ENCODE measurements around the gene FAIM2. TPM values are rescaled to one million over a fixed set of nuclear protein-coding genes. Genes with fewer than 3 reads are reported as not detected.
"Not testable (repeated sequence)": the region's sequence is repeated elsewhere in the genome, so short reads cannot be mapped to it uniquely, and the experiment has no call there.

FAIM2 gene
- total and polyA plus RNA-seq, 7 donors, result 1.2 to 12.8 (median 6.1) TPM; not detected in 1

- no peaks in the 10 kb centered on the region for H3K9me3 ChIP-seq
- H3K4me1 ChIP-seq, result peaks cover 0 to 16% (median 13%) of the 10 kb centered on the region in 4 donors
- no peak for TF ChIP-seq EP300 (IDR thresholded peaks at IDR 0.05)
- no peak for TF ChIP-seq CTCF (IDR thresholded peaks at IDR 0.05)
- TF ChIP-seq POLR2A (IDR thresholded peaks at IDR 0.05), result no peak
- TF ChIP-seq POLR2AphosphoS5 (IDR thresholded peaks at IDR 0.05), result no peak
- no peaks in the 10 kb centered on the region for H3K36me3 ChIP-seq
- WGBS, 2 donors, result 82 to 88% methylated on average over 3 of the region's 3 CpGs
- no peak overlapping the region for H3K27ac ChIP-seq
- DNase-seq, result no peak
- intact Hi-C loops (cut with DNase I), result no loop called here
- H3K27me3 ChIP-seq, result no peaks in the 10 kb centered on the region
- no peak overlapping the region for H3K4me3 ChIP-seq
Measured at GRCh38 chr12:49873361-49873934, 30.3 kb downstream of the FAIM2 start.

GRCh38 chr12:49872781-49873181 is 30.9 kb downstream of the FAIM2 start:
- DNase-seq, result no peak
- no peaks in the 10 kb centered on the region for H3K36me3 ChIP-seq
- no peak overlapping the region for H3K27ac ChIP-seq

GRCh38 chr12:49872381-49872780 is 31.3 kb downstream of the FAIM2 start:
- no peaks in the 10 kb centered on the region for H3K27me3 ChIP-seq
- H3K36me3 ChIP-seq, result no peaks in the 10 kb centered on the region
- H3K4me3 ChIP-seq, result no peak overlapping the region
- TF ChIP-seq CTCF (IDR thresholded peaks at IDR 0.05) (no peak), POLR2AphosphoS5 (IDR thresholded peaks at IDR 0.05) (no peak), POLR2A (IDR thresholded peaks at IDR 0.05) (no peak), EP300 (IDR thresholded peaks at IDR 0.05) (no peak)
- intact Hi-C loops (cut with DNase I), result no loop called here
- H3K4me1 ChIP-seq, result peaks cover 0 to 27% (median 21%) of the 10 kb centered on the region in 4 donors
- H3K9me3 ChIP-seq, result no peaks in the 10 kb centered on the region
- 95% methylated on average over 5 of the region's 5 CpGs for WGBS, 2 donors
- no peak overlapping the region for H3K27ac ChIP-seq
- no peak for DNase-seq

More at GRCh38 chr12:49872781-49873181, 30.9 kb downstream of the FAIM2 start:
- 87% methylated on average over 6 of the region's 6 CpGs for WGBS, 2 donors
- Histone ChIP-seq H3K4me3 (no peak overlapping the region), H3K4me1 (peaks cover 0 to 23% (median 17%) of the 10 kb centered on the region in 4 donors), H3K27me3 (no peaks in the 10 kb centered on the region), H3K9me3 (no peaks in the 10 kb centered on the region)
- TF ChIP-seq POLR2A (IDR thresholded peaks at IDR 0.05), result no peak
- TF ChIP-seq EP300 (IDR thresholded peaks at IDR 0.05), result no peak
- no peak for TF ChIP-seq CTCF (IDR thresholded peaks at IDR 0.05)
- no peak for TF ChIP-seq POLR2AphosphoS5 (IDR thresholded peaks at IDR 0.05)
- intact Hi-C loops (cut with DNase I), result no loop called here

- H3K4me1 ChIP-seq, result peaks cover 0 to 29% (median 27%) of the 10 kb centered on the region in 4 donors
- H3K36me3 ChIP-seq; H3K4me3 ChIP-seq; DNase-seq; H3K27me3 ChIP-seq; H3K27ac ChIP-seq; H3K9me3 ChIP-seq; intact Hi-C loops (cut with DNase I): not testable (repeated sequence)
- WGBS, 2 donors, result 93 to 95% methylated on average over 8 of the region's 8 CpGs
Measured at GRCh38 chr12:49871811-49872251, 31.9 kb downstream of the FAIM2 start.

- peaks cover 0 to 29% (median 27%) of the 10 kb centered on the region in 4 donors for H3K4me1 ChIP-seq
- TF ChIP-seq POLR2A (IDR thresholded peaks at IDR 0.05), result no peak
- TF ChIP-seq CTCF (IDR thresholded peaks at IDR 0.05), result no peak
- no peak for TF ChIP-seq POLR2AphosphoS5 (IDR thresholded peaks at IDR 0.05)
- no peak for TF ChIP-seq EP300 (IDR thresholded peaks at IDR 0.05)
- 91 to 92% methylated on average over 4 of the region's 4 CpGs for WGBS, 2 donors
- DNase-seq, result no peak
- no peaks in the 10 kb centered on the region for H3K9me3 ChIP-seq
- H3K27ac ChIP-seq, result no peak overlapping the region
- intact Hi-C loops (cut with DNase I), result no loop called here
- no peaks in the 10 kb centered on the region for H3K36me3 ChIP-seq
- peaks cover 0 to 2% (median 0%) of the 10 kb centered on the region in 3 donors for H3K27me3 ChIP-seq
- H3K4me3 ChIP-seq, result no peak overlapping the region
Measured at GRCh38 chr12:49871263-49871561, 32.5 kb downstream of the FAIM2 start.
